Stimulated activated CD8-positive, alpha-beta memory T cell treated with anti-CD3 and anti-CD28 coated beads, Interleukin-2, amount 100 ng/mL, for 1 hour (primary cell): ENCODE measurements around the gene HCFC2.

Experiments used
- DNase-seq, 2 donors: peaks; one replicate each; pipeline ENCODE4 v3.0.0-alpha.2; 2020; ENCODE audit warnings: low read depth in 2 of 2

The HCFC2 gene

GRCh38 chr12:104121001-104121400 is 56.7 kb downstream of the HCFC2 start:
- DNase-seq: no peak

GRCh38 chr12:104122298-104122697 is 58.0 kb downstream of the HCFC2 start:
- no peak for DNase-seq

DNA sequence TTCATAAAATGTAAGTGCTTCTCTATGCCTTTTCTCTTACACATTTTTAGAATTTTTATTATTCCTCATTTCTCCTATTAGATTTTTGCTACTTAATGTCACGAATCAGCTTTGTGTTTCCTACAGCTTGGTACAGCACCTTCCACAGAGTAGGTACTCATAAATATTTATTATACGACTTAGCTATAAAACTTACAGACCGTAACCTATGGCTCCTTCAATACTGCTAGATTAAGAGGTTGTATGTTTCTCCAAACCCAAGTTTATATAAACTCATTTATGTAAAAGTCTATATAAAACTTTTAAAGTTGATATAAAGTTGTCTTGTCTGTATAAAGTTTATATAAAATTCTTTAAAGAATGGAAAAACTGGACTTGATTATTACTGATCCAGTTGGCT is 62.2 kb downstream of the HCFC2 start:
- no peak for DNase-seq

DNA sequence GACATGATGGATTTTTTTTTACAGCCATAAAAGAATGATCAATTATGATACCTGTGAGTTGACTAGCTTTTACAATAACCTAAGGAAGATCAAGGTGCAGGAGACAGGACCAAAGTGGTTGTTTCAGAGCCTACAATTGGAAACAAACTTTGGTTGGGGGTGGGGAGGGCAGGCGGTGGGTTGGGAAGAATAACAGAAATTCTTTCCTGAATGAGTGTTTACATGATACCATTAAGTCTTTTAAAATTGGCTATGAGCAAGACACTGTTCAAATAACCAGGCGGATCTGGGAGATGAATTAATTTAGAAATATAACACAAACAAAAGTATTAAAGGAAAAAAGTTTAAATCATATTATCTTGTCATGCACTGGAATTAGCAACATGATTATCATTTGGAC is 66.4 kb downstream of the HCFC2 start:
- no peak for DNase-seq

GRCh38 chr12:104131609-104132008 is 67.3 kb downstream of the HCFC2 start:
- no peak for DNase-seq

- DNase-seq: no peak
Measured at GRCh38 chr12:104132351-104132956, 68.1 kb downstream of the HCFC2 start.

GRCh38 chr12:104133321-104133720 is 69.0 kb downstream of the HCFC2 start:
- DNase-seq: no peak

DNA sequence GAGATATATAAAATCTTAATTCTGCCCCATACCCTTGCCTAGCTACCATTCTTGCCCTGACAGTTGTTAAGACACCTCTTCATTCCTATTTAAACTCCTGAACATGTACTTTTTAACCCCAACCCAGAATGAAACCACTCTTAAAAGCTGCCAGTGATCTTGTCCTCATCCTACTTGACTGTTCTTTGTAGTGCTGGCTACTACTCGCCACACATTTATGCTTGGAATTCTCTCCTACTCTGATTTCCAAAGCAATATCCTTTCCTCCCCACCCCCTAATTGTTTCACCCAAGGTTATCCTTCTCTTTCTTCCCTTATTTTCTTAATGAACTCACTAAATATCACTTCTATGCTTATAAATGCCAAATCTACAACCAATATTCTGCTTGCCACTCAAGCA is 69.5 kb downstream of the HCFC2 start:
- no peak for DNase-seq

GRCh38 chr12:104134882-104135281 is 70.6 kb downstream of the HCFC2 start:
- no peak for DNase-seq

DNA sequence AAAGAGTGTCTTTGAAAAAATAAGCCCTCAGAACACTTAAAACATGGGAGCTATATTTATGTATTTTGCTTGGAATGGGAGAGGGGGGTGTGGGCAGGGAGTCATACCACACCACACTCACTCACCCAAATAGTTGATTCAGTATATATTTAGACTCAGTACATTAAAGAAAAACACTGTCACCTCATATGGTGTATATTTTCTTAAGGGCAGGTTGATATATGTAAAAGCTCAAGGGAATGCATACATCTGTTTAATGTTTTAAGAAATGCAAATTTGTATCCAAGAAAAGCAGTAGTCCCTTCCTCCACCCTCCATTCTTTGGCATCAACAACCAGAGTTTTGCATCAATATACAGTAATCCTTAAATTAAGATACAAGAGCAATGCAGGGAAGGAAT is 72.2 kb downstream of the HCFC2 start:
- DNase-seq: no peak

DNA sequence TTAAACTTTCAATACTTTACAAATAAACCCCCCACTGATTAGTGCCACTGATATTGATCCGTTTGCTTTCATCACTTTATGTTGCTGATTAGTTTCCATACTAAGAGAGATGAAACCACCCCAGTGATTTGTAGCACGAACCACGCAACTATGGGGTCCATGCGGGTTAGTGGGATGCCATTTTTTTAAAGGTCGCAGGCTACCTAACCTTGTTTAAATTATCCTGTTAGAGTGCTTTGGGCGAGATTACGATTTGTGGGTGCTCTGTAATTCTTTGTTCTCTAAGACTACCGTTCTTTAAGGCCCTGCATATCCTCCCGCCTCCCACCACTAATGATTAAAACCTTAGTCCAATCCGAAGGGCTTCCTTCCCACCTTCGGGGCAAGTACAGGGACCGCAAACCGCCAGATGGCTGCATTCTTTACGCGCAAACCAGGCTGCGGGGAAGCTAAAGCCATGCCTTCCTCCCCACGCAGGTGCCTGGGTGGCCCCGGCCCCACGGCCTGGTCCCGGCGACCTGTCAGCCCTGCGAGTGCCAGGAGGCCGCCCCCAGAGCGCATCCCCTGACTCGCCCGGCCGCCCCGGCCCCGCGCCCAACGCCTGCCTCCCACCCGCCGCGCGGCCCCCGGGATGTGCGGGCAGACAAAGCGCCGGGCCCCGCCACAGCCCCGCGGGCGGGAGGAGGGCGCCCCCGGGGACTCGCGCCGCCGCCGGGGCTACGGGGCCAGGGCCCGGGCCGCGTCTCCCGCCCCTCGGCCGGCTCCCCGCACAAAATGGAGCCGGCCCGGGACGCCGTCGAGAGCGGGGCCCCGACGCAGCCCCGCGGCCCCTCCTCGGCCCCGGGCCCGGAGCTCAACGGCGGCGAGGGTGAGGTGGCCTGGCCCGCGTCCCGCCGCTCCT is 72.9 kb downstream of the HCFC2 start:
- DNase-seq: peak; percentile 9 to 16

DNA sequence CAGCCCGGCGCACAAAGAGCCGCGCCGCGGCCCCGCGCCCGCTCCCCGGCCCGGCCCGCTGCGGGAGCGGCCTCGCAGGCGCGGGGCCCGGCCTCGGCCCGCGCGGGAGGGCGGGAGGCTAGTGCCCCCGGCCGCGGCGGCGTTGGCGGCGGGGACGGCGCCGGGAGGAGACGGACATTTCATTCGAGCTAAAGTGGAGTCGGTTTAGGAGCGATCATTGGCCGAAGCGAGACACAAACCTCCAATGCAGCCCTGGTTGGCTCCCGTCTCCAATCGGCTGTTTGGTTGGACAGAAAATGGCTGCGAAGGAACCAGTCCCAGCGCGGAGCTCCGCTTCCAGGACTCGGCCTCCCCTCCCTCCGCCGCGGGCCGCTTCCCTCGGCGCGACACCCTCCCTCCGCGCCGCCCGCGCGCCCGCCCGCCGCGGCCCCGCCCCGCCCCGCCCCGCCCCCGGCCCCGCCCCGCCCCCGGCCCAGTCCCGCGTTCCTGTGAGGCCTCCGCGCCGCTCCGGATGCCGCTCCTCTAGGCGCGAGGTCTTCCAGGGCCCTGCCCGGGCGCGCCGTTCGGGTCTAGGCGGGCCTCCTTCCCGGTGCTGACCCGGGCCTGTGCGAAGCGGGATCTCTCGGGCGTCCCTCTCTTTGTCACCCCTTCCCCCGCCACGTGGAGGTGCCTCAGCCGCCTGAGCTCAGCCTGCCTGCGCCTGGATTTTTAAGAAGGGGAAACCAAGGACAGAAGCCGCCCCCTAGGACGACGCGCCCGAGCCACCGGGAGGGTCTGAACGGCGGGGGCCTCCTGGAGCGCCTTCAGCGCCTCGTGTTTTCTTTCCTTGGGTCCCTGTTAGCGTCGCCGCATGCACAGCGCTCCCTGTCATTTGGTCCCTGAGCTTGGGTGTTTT is 73.8 kb downstream of the HCFC2 start, which contains the start of gene NFYB:
NFYB (minus strand) TSS at position 309 of the 895 bp plus-strand sequence. CDS start 2,757 bp downstream, outside the sequence.
- peak; percentile 81 to 82 for DNase-seq

GRCh38 chr12:104138797-104139152 is 74.4 kb downstream of the HCFC2 start:
- DNase-seq: no peak

- no peak for DNase-seq
Measured at GRCh38 chr12:104142543-104142942, 78.2 kb downstream of the HCFC2 start.

- DNase-seq: no peak
Measured at GRCh38 chr12:104143002-104143401, 78.7 kb downstream of the HCFC2 start.

DNA sequence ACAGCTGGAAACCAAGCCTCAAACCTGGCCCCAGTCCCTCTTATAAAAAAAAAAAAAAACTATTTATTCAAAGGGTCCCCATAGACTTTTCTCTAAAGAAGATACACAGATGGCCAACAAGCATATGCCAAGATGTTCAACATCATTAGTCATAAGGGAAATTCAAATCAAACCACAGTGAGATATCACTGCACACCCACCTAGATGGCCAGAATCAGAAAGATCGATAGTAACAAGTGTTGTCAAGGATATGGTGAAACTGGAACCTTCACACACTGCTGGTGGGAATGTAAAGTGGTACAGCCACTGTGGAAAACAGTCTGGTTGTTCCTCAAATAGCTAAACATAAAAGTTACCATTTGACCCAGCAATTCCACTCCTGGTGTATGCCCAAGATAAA is 79.6 kb downstream of the HCFC2 start:
- no peak for DNase-seq

GRCh38 chr12:104147346-104147745 is 83.0 kb downstream of the HCFC2 start:
- no peak for DNase-seq

- no peak for DNase-seq
Measured at GRCh38 chr12:104150416-104150815, 86.1 kb downstream of the HCFC2 start.

DNA sequence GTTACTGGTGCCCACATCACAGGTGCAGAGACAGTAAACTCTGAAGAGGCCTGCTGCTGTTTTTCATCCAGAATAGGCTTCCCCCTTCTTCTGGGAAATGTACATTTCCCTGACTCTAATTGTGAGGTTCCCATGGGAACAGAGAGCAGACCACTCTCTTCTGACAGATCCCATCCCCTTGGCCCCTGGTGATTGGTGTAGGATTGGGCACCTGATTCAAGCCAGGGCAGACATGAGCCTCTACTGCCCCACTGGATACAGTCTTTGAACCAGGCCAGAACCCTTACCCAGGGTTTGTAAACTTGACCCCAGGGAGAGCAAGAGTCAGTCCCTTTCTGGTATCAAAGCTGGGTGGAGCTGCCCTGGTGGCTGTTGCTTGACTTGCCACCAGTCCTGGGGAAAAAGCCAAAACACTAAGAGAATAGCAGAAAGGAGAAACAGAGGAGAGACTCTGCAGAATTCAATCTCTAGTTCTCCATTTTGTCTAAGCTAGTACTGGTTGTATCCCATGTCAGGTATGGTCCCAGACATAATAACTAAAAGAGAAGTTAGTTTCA is 88.4 kb downstream of the HCFC2 start:
- no peak for DNase-seq

- DNase-seq: no peak
Measured at GRCh38 chr12:104154286-104154685, 90.0 kb downstream of the HCFC2 start.

DNA sequence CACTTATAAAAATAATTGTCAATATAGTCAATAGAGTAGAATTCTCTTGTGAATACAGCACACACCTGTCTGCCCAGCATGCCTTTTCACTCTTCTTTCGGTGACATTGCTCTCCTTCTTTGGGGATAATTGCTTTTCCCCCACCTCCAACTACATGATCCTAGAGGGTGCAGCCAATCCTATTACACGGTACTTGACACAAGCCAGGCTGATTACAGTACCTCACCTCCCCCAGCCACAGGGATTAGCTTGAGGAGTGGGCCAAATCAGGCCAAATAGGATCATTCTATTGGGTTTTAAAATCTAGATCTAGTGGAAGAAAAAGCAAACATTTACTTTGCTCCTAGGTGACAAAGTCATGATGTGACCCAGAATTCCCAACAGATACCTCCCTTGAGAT is 90.5 kb downstream of the HCFC2 start:
- DNase-seq: no peak
